ENCODE data around the gene FANCM. TPM values are rescaled to one million over a fixed set of nuclear protein-coding genes. Genes with fewer than 3 reads are reported as not detected.
"Not testable (repeated sequence)": the region's sequence is repeated elsewhere in the genome, so short reads cannot be mapped to it uniquely, and the experiment has no call there.

FANCM gene
- total and polyA plus RNA-seq, 5 donors from 2014 or later = 4.0 to 9.2 (median 5.4) TPM

- ATAC-seq (ENCODE audit: low read depth in 2 of 2) (no peak), DNase-seq (no peak)
- H3K4me1 Mint-ChIP-seq = peaks cover 0 to 5% (median 0%) of the 10 kb centered on the region in 4 donors
- H3K4me1 ChIP-seq (ENCODE audit: control insufficient read depth, insufficient read depth, low read length, poor library complexity, severe bottlenecking) = no peaks in the 10 kb centered on the region
- H3K9me3 Mint-ChIP-seq = no peaks in the 10 kb centered on the region
- no peaks in the 10 kb centered on the region for H3K27me3 ChIP-seq (ENCODE audit: control insufficient read depth, insufficient read depth, low read length)
- H3K27ac Mint-ChIP-seq = no peak overlapping the region
- peaks cover 32% of the 10 kb centered on the region for H3K36me3 ChIP-seq (ENCODE audit: control insufficient read depth, insufficient read depth, low read length)
- no peak overlapping the region for H3K4me3 Mint-ChIP-seq
- H3K4me3 ChIP-seq (ENCODE audit: low read depth, low read length) = no peak overlapping the region
- H3K36me3 Mint-ChIP-seq = peaks cover 35% of the 10 kb centered on the region
- no peak overlapping the region for H3K27ac ChIP-seq (ENCODE audit: insufficient read depth, low read length, poor library complexity, severe bottlenecking)
- no peaks in the 10 kb centered on the region for H3K27me3 Mint-ChIP-seq
- no peaks in the 10 kb centered on the region for H3K9me3 ChIP-seq (ENCODE audit: control insufficient read depth in 2 of 2, low read length in 2 of 2)
Measured at GRCh38 chr14:45212231-45212630, 76.5 kb downstream of the FANCM start.

GRCh38 chr14:45213716-45214115 is 78.0 kb downstream of the FANCM start:
- H3K36me3 Mint-ChIP-seq = peaks cover 49% of the 10 kb centered on the region
- H3K4me1 ChIP-seq (ENCODE audit: control insufficient read depth, insufficient read depth, low read length, poor library complexity, severe bottlenecking); H3K27me3 Mint-ChIP-seq; H3K4me1 Mint-ChIP-seq; H3K27ac Mint-ChIP-seq; ATAC-seq (ENCODE audit: low read depth in 2 of 2); DNase-seq; H3K27me3 ChIP-seq (ENCODE audit: control insufficient read depth, insufficient read depth, low read length); H3K4me3 ChIP-seq (ENCODE audit: low read depth, low read length); H3K4me3 Mint-ChIP-seq; H3K9me3 Mint-ChIP-seq; H3K9me3 ChIP-seq (ENCODE audit: control insufficient read depth in 2 of 2, low read length in 2 of 2); H3K27ac ChIP-seq (ENCODE audit: insufficient read depth, low read length, poor library complexity, severe bottlenecking): not testable (repeated sequence)
- H3K36me3 ChIP-seq (ENCODE audit: control insufficient read depth, insufficient read depth, low read length) = peaks cover 43% of the 10 kb centered on the region

GRCh38 chr14:45214341-45214740 is 78.6 kb downstream of the FANCM start:
- not testable (repeated sequence) for H3K9me3 ChIP-seq (ENCODE audit: control insufficient read depth in 2 of 2, low read length in 2 of 2); H3K4me3 Mint-ChIP-seq; H3K4me1 Mint-ChIP-seq; H3K27ac ChIP-seq (ENCODE audit: insufficient read depth, low read length, poor library complexity, severe bottlenecking); H3K4me3 ChIP-seq (ENCODE audit: low read depth, low read length); DNase-seq; H3K27me3 Mint-ChIP-seq; H3K4me1 ChIP-seq (ENCODE audit: control insufficient read depth, insufficient read depth, low read length, poor library complexity, severe bottlenecking); ATAC-seq (ENCODE audit: low read depth in 2 of 2); H3K9me3 Mint-ChIP-seq; H3K27me3 ChIP-seq (ENCODE audit: control insufficient read depth, insufficient read depth, low read length)
- Mint-ChIP-seq H3K27ac (peak overlapping the region in 1 of 3 donors; percentile 51), H3K36me3 (peaks cover 46% of the 10 kb centered on the region)
- peaks cover 43% of the 10 kb centered on the region for H3K36me3 ChIP-seq (ENCODE audit: control insufficient read depth, insufficient read depth, low read length)

- H3K9me3 Mint-ChIP-seq = peaks cover 0 to 5% (median 0%) of the 10 kb centered on the region in 7 donors
- H3K36me3 Mint-ChIP-seq = peaks cover 53% of the 10 kb centered on the region
- Histone ChIP-seq H3K9me3 (ENCODE audit: control insufficient read depth in 2 of 2, low read length in 2 of 2) (no peaks in the 10 kb centered on the region), H3K27ac (ENCODE audit: insufficient read depth, low read length, poor library complexity, severe bottlenecking) (no peak overlapping the region), H3K4me1 (ENCODE audit: control insufficient read depth, insufficient read depth, low read length, poor library complexity, severe bottlenecking) (no peaks in the 10 kb centered on the region), H3K36me3 (ENCODE audit: control insufficient read depth, insufficient read depth, low read length) (peaks cover 24% of the 10 kb centered on the region), H3K27me3 (ENCODE audit: control insufficient read depth, insufficient read depth, low read length) (no peaks in the 10 kb centered on the region), H3K4me3 (ENCODE audit: low read depth, low read length) (no peak overlapping the region)
- H3K27me3 Mint-ChIP-seq = no peaks in the 10 kb centered on the region
- DNase-seq (peak in 1 of 3 donors; percentile 21), ATAC-seq (ENCODE audit: low read depth in 2 of 2) (no peak)
- no peak overlapping the region for H3K4me3 Mint-ChIP-seq
- H3K4me1 Mint-ChIP-seq = peaks cover 6 to 35% (median 13%) of the 10 kb centered on the region in 4 donors
- H3K27ac Mint-ChIP-seq = peak overlapping the region in 2 of 3 donors; percentile 5 to 24
Measured at GRCh38 chr14:45222485-45223262, 86.9 kb downstream of the FANCM start.

- Histone ChIP-seq H3K36me3 (ENCODE audit: control insufficient read depth, insufficient read depth, low read length) (peaks cover 36% of the 10 kb centered on the region), H3K4me1 (ENCODE audit: control insufficient read depth, insufficient read depth, low read length, poor library complexity, severe bottlenecking) (no peaks in the 10 kb centered on the region), H3K27ac (ENCODE audit: insufficient read depth, low read length, poor library complexity, severe bottlenecking) (no peak overlapping the region), H3K4me3 (ENCODE audit: low read depth, low read length) (no peak overlapping the region), H3K9me3 (ENCODE audit: control insufficient read depth in 2 of 2, low read length in 2 of 2) (no peaks in the 10 kb centered on the region), H3K27me3 (ENCODE audit: control insufficient read depth, insufficient read depth, low read length) (no peaks in the 10 kb centered on the region)
- H3K4me3 Mint-ChIP-seq = no peak overlapping the region
- ATAC-seq (ENCODE audit: low read depth in 2 of 2) (no peak), DNase-seq (no peak)
- H3K27ac Mint-ChIP-seq = no peak overlapping the region
- peaks cover 56% of the 10 kb centered on the region for H3K36me3 Mint-ChIP-seq
- no peaks in the 10 kb centered on the region for H3K27me3 Mint-ChIP-seq
- H3K9me3 Mint-ChIP-seq = peaks cover 0 to 3% (median 0%) of the 10 kb centered on the region in 7 donors
- peaks cover 6 to 35% (median 15%) of the 10 kb centered on the region in 4 donors for H3K4me1 Mint-ChIP-seq
Measured at GRCh38 chr14:45227566-45227965, 91.8 kb downstream of the FANCM start.

- H3K27me3 ChIP-seq (ENCODE audit: control insufficient read depth, insufficient read depth, low read length) = no peaks in the 10 kb centered on the region
- Mint-ChIP-seq H3K36me3 (peaks cover 30% of the 10 kb centered on the region), H3K9me3 (no peaks in the 10 kb centered on the region), H3K4me1 (peaks cover 2 to 29% (median 12%) of the 10 kb centered on the region in 4 donors), H3K27me3 (no peaks in the 10 kb centered on the region), H3K27ac (peak overlapping the region in 1 of 3 donors; percentile 11), H3K4me3 (no peak overlapping the region)
- DNase-seq (no peak), ATAC-seq (ENCODE audit: low read depth in 2 of 2) (no peak)
- peaks cover 12% of the 10 kb centered on the region for H3K36me3 ChIP-seq (ENCODE audit: control insufficient read depth, insufficient read depth, low read length)
- H3K27ac ChIP-seq (ENCODE audit: insufficient read depth, low read length, poor library complexity, severe bottlenecking) = no peak overlapping the region
- H3K4me3 ChIP-seq (ENCODE audit: low read depth, low read length) = no peak overlapping the region
- H3K4me1 ChIP-seq (ENCODE audit: control insufficient read depth, insufficient read depth, low read length, poor library complexity, severe bottlenecking) = no peaks in the 10 kb centered on the region
- no peaks in the 10 kb centered on the region for H3K9me3 ChIP-seq (ENCODE audit: control insufficient read depth in 2 of 2, low read length in 2 of 2)
Measured at GRCh38 chr14:45238988-45239387, 103.3 kb downstream of the FANCM start.

- Mint-ChIP-seq H3K9me3 (no peaks in the 10 kb centered on the region), H3K27ac (no peak overlapping the region), H3K27me3 (no peaks in the 10 kb centered on the region), H3K4me3 (no peak overlapping the region), H3K4me1 (peaks cover 4 to 23% (median 9%) of the 10 kb centered on the region in 4 donors), H3K36me3 (peaks cover 23% of the 10 kb centered on the region)
- Histone ChIP-seq H3K4me3 (ENCODE audit: low read depth, low read length) (no peak overlapping the region), H3K4me1 (ENCODE audit: control insufficient read depth, insufficient read depth, low read length, poor library complexity, severe bottlenecking) (peaks cover 14% of the 10 kb centered on the region), H3K27ac (ENCODE audit: insufficient read depth, low read length, poor library complexity, severe bottlenecking) (no peak overlapping the region), H3K36me3 (ENCODE audit: control insufficient read depth, insufficient read depth, low read length) (peaks cover 6% of the 10 kb centered on the region), H3K9me3 (ENCODE audit: control insufficient read depth in 2 of 2, low read length in 2 of 2) (no peaks in the 10 kb centered on the region), H3K27me3 (ENCODE audit: control insufficient read depth, insufficient read depth, low read length) (no peaks in the 10 kb centered on the region)
- DNase-seq = no peak
- ATAC-seq (ENCODE audit: low read depth in 2 of 2) = no peak
Measured at GRCh38 chr14:45242706-45243105, 107.0 kb downstream of the FANCM start.

GRCh38 chr14:45246151-45246550 is 110.4 kb downstream of the FANCM start:
- H3K4me1 ChIP-seq (ENCODE audit: control insufficient read depth, insufficient read depth, low read length, poor library complexity, severe bottlenecking) = peaks cover 28% of the 10 kb centered on the region
- H3K27me3 Mint-ChIP-seq = no peaks in the 10 kb centered on the region
- no peak for ATAC-seq (ENCODE audit: low read depth in 2 of 2)

More at GRCh38 chr14:45246151-45246550, 110.4 kb downstream of the FANCM start:
- Histone ChIP-seq H3K27me3 (ENCODE audit: control insufficient read depth, insufficient read depth, low read length) (no peaks in the 10 kb centered on the region), H3K27ac (ENCODE audit: insufficient read depth, low read length, poor library complexity, severe bottlenecking) (no peak overlapping the region), H3K36me3 (ENCODE audit: control insufficient read depth, insufficient read depth, low read length) (no peaks in the 10 kb centered on the region), H3K4me3 (ENCODE audit: low read depth, low read length) (no peak overlapping the region), H3K9me3 (ENCODE audit: control insufficient read depth in 2 of 2, low read length in 2 of 2) (no peaks in the 10 kb centered on the region)
- Mint-ChIP-seq H3K4me3 (no peak overlapping the region), H3K4me1 (peaks cover 11 to 18% (median 15%) of the 10 kb centered on the region in 4 donors), H3K27ac (no peak overlapping the region), H3K36me3 (peaks cover 7% of the 10 kb centered on the region), H3K9me3 (no peaks in the 10 kb centered on the region)
- DNase-seq = no peak
